GM21717 (cell line): ENCODE measurements around the gene CREG2.

Experiments
- ATAC-seq: cut with Tn5 transposase; IDR thresholded peaks from one replicate; pipeline ENCODE4 v1.9.1; 2021; ENCODE audit warnings: mild to moderate bottlenecking, moderate library complexity; ENCODE audit not compliant: unreplicated experiment

The CREG2 gene

GRCh38 chr2:101310834-101311695, 76.2 kb downstream of the CREG2 start:
- no peak for ATAC-seq

GRCh38 chr2:101310090-101310833, 77.0 kb downstream of the CREG2 start:
- no peak for ATAC-seq

- peak; percentile 63 for ATAC-seq
These were observed 78.7 kb downstream of the CREG2 start, which contains the start of gene RNF149 for GRCh38 chr2:101308432-101309210. TSS of gene RNF149 (minus strand) at chr2:101308701. CDS start at chr2:101308588, 113 bp downstream.

GRCh38 chr2:101307950-101308431, 79.3 kb downstream of the CREG2 start:
- ATAC-seq: peak; percentile 16

- no peak for ATAC-seq
These were observed 79.8 kb downstream of the CREG2 start for GRCh38 chr2:101307503-101307902.

GRCh38 chr2:101306410-101306809, 80.9 kb downstream of the CREG2 start:
- ATAC-seq: peak; percentile 5

- ATAC-seq: no peak
These were observed 81.7 kb downstream of the CREG2 start for GRCh38 chr2:101305492-101306078.

- ATAC-seq: no peak
These were observed 82.3 kb downstream of the CREG2 start for GRCh38 chr2:101305035-101305434.

- no peak for ATAC-seq
These were observed 83.6 kb downstream of the CREG2 start for GRCh38 chr2:101303688-101304087.

GRCh38 chr2:101302016-101302415, 85.3 kb downstream of the CREG2 start:
- no peak for ATAC-seq

- ATAC-seq: no peak
These were observed 86.5 kb downstream of the CREG2 start for GRCh38 chr2:101300836-101301235.

GRCh38 chr2:101300164-101300563, 87.1 kb downstream of the CREG2 start:
- no peak for ATAC-seq

GRCh38 chr2:101299604-101300003, 87.7 kb downstream of the CREG2 start:
- ATAC-seq: no peak

- no peak for ATAC-seq
These were observed 89.9 kb downstream of the CREG2 start for GRCh38 chr2:101297383-101297782.

GRCh38 chr2:101296371-101296770, 90.9 kb downstream of the CREG2 start:
- ATAC-seq: no peak

GRCh38 chr2:101295895-101296294, 91.4 kb downstream of the CREG2 start:
- no peak for ATAC-seq
